Measurements from ENCODE around the gene CACUL1.

- TF ChIP-seq PAX5 (IDR thresholded peaks at IDR 0.05; ENCODE audit: insufficient read depth, low read length, severe bottlenecking) (no peak), POLR2A (IDR thresholded peaks at IDR 0.05; ENCODE audit: low read depth, low read length) (no peak), POU2F2 (IDR thresholded peaks at IDR 0.05; ENCODE audit: low read depth, low read length) (no peak), POLR2AphosphoS5 (IDR thresholded peaks at IDR 0.05; ENCODE audit: low read depth, low read length) (no peak), TAF1 (IDR thresholded peaks at IDR 0.05; ENCODE audit: low read depth, low read length) (no peak)
Measured at GRCh38 chr10:118725886-118726500, 28.8 kb downstream of the CACUL1 start.

Data from GM12891 (cell line).